Measurements from ENCODE around the gene SPG7. TPM values are rescaled to one million over a fixed set of nuclear protein-coding genes. Genes with fewer than 3 reads are reported as not detected.

The SPG7 gene
- total RNA-seq, 2 donors from 2014 or later, result 72.8 to 216 TPM

DNA sequence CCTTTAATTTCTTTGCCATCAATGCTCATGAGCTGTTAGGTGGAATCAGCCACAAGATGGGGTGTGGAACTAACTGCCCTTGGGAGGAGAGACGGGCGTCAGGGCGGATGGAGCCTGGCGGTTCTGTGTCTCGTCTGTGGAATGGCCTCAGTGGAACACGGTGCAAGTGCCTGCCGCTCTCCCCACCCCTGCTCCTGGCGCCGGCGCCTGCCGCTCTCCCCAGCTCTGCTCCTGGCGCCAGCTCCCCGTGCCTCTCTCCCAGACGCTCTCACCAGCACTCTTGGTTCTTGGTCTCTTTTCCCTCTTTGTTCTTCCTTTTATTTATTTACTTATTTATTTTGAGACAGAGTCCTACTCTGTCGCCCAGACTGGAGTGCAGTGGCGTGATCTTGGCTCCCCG, 39.1 kb downstream of the SPG7 start:
- Histone ChIP-seq H3K27ac (no peak overlapping the region), H3K27me3 (no peaks in the 10 kb centered on the region), H3K4me1 (no peaks in the 10 kb centered on the region), H3K36me3 (peaks cover 69% of the 10 kb centered on the region), H3K9me3 (no peaks in the 10 kb centered on the region), H3K4me3 (no peak overlapping the region)
- TF ChIP-seq, protein P1, sequence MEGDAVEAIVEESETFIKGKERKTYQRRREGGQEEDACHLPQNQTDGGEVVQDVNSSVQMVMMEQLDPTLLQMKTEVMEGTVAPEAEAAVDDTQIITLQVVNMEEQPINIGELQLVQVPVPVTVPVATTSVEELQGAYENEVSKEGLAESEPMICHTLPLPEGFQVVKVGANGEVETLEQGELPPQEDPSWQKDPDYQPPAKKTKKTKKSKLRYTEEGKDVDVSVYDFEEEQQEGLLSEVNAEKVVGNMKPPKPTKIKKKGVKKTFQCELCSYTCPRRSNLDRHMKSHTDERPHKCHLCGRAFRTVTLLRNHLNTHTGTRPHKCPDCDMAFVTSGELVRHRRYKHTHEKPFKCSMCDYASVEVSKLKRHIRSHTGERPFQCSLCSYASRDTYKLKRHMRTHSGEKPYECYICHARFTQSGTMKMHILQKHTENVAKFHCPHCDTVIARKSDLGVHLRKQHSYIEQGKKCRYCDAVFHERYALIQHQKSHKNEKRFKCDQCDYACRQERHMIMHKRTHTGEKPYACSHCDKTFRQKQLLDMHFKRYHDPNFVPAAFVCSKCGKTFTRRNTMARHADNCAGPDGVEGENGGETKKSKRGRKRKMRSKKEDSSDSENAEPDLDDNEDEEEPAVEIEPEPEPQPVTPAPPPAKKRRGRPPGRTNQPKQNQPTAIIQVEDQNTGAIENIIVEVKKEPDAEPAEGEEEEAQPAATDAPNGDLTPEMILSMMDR (IDR thresholded peaks at IDR 0.05), result no peak
- DNase-seq (ENCODE audit: low spot score), result no peak

DNA sequence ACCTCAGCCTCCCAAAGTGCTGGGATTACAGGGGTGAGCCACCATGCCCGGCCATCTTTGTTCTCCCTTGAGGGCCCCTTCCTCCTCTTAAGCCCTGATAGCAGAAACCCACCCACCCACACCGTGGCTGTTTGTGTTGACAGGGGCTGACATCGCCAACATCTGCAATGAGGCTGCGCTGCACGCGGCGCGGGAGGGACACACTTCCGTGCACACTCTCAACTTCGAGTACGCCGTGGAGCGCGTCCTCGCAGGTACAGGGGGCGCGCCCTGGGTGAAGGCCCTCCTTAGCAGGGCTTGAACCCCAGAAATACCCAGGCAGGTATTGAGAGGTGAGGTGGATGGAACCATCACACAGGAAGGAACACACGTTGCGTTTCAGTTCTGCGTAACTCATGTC, 39.7 kb downstream of the SPG7 start:
- Histone ChIP-seq H3K9me3 (no peaks in the 10 kb centered on the region), H3K27ac (no peak overlapping the region), H3K4me1 (no peaks in the 10 kb centered on the region), H3K4me3 (no peak overlapping the region), H3K27me3 (no peaks in the 10 kb centered on the region), H3K36me3 (peaks cover 73% of the 10 kb centered on the region)
- TF ChIP-seq, protein P1 (IDR thresholded peaks at IDR 0.05), result no peak
- no peak for DNase-seq (ENCODE audit: low spot score)

DNA sequence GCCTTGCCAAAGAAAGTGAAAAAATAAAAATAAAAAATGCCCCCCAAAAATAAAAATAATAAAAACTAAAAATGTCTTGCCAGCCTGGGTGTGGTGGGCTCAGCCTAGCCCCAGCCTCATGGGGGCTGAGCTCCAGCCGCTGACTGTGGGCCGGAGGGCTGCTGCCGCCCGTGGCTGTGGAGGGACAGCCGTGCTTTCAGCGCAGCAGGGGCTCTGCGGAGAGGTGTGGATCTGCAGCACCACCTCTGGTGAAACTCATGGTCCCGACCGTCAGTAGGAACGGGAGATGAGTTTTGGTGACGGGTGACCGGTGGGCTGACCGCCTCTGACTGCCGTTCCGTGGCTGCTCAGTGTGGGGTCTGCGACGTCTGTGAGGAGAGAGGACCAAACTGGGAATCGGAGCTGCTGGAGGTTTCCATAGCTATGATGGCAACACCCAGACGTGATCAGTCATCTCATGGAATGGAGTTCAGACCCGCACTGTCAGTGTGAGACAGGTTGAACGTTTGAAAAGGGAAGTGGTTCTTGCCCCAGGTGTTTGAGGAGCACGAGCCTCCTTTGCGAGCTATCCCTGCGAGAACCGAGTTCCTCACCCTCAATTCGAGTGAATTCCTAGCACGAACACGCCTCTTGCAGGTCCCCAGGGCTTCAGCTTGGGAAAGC, 40.3 kb downstream of the SPG7 start:
- DNase-seq (ENCODE audit: low spot score), result no peak
- Histone ChIP-seq H3K27ac (no peak overlapping the region), H3K36me3 (peaks cover 79% of the 10 kb centered on the region), H3K4me3 (no peak overlapping the region), H3K4me1 (no peaks in the 10 kb centered on the region), H3K9me3 (no peaks in the 10 kb centered on the region), H3K27me3 (no peaks in the 10 kb centered on the region)
- TF ChIP-seq, protein P1 (IDR thresholded peaks at IDR 0.05), result no peak

DNA sequence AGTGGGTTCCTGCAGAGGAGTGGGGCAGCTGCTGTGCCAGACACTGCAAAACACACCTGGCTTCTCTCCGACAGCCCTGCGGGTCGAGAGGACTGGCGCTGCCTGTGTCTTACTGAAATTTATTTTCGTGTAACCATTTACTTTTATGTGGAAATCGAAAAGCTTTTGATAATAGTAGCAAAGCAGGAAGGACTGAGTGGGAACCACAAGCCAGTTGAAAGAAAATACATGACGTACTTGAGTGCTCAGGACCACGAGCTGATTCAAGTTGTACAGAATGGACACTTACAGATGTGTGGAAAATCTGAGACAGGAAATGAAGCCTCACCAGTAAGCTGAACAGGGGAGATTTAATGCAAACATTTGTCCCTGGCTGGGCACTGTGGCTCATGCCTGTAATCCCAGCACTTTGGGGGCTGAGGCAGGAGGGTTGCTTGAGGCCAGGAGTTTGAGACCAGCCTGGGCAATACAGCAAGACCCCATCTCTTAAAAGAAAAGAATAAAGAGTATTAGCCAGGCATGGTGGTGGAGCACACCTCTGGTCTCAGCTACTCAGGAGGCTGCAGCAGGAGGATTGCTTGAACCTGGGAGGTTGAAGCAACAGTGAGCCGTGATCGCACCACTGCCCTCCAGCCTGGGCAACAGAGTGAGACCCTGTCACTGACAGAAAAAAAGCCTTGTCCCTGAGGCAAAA, 41.0 kb downstream of the SPG7 start:
- Histone ChIP-seq H3K27me3 (no peaks in the 10 kb centered on the region), H3K4me1 (no peaks in the 10 kb centered on the region), H3K36me3 (peaks cover 85% of the 10 kb centered on the region), H3K4me3 (no peak overlapping the region), H3K9me3 (no peaks in the 10 kb centered on the region), H3K27ac (no peak overlapping the region)
- DNase-seq (ENCODE audit: low spot score), result no peak
- TF ChIP-seq, protein P1 (IDR thresholded peaks at IDR 0.05), result no peak

DNA sequence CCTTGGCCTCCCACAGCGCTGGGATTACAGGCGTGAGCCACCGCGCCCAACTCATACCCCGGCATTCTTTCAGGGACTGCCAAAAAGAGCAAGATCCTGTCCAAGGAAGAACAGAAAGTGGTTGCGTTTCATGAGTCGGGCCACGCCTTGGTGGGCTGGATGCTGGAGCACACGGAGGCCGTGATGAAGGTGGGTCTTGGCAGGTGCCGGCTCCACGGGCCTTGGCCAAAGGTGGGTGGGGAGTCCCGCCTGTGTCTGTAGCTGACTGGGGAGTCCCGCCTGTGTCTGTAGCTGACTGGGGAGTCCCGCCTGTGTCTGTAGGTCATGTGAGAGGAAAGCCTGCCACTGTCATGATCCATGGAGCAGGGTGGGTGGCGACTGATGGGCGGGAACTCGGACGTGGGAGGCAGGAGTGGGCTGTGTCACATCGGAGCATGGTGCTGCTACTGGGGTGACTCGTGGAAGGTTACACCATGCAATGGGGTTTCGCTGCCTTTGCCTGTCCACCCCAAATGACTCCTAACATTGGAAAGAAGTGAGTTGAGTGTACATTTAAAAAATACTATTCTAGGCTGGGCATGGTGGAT, 42.3 kb downstream of the SPG7 start:
- Histone ChIP-seq H3K27me3 (no peaks in the 10 kb centered on the region), H3K27ac (no peak overlapping the region), H3K4me1 (no peaks in the 10 kb centered on the region), H3K36me3 (peaks cover 82% of the 10 kb centered on the region), H3K4me3 (no peak overlapping the region), H3K9me3 (no peaks in the 10 kb centered on the region)
- DNase-seq (ENCODE audit: low spot score), result no peak
- TF ChIP-seq, protein P1 (IDR thresholded peaks at IDR 0.05), result no peak

Measured in right atrium auricular region (tissue), 2 donors.